Measurements from ENCODE around the gene TTLL6.

Gene TTLL6

DNA sequence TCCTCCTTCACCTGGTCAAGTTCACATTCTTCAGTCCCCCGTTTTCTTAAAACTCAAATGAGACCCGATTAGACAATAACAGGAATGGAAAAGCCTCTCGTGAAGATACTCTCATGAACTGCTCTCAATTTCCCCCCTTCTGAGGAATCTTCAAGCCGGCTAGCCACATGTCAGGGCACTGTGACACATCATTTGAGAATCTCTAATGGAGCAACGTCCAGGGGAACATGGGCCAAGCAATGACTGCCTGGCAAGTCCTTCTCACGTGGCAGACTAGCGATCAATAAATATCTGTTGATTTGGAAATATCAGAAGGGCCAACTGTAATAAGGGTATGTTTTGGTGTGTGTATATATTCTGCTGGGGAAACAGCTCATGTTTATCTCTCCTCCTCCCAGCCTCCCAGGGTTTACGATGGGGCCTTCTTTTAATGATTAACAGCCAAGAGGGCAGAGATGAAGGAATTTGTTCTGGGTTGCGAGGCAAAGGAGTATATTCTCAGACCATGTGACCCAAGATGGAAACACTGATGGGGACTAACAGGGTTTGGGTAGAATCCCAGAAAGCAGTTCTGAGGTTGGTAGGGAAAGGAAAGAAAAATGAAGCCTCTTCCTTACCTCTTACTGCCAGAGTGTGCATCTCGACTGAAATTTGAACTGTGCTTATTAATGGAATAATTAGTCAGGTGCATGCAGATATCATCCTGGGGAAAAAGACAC is 21.4 kb downstream of the TTLL6 start:
- TF ChIP-seq, protein P1, sequence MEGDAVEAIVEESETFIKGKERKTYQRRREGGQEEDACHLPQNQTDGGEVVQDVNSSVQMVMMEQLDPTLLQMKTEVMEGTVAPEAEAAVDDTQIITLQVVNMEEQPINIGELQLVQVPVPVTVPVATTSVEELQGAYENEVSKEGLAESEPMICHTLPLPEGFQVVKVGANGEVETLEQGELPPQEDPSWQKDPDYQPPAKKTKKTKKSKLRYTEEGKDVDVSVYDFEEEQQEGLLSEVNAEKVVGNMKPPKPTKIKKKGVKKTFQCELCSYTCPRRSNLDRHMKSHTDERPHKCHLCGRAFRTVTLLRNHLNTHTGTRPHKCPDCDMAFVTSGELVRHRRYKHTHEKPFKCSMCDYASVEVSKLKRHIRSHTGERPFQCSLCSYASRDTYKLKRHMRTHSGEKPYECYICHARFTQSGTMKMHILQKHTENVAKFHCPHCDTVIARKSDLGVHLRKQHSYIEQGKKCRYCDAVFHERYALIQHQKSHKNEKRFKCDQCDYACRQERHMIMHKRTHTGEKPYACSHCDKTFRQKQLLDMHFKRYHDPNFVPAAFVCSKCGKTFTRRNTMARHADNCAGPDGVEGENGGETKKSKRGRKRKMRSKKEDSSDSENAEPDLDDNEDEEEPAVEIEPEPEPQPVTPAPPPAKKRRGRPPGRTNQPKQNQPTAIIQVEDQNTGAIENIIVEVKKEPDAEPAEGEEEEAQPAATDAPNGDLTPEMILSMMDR (conservative IDR thresholded peaks at IDR 0.05; ENCODE audit: low read depth, low read length) = no peak
- DNase-seq (ENCODE audit: low read depth) = no peak
- H3K4me3 ChIP-seq (ENCODE audit: low read length) = no peak overlapping the region

DNA sequence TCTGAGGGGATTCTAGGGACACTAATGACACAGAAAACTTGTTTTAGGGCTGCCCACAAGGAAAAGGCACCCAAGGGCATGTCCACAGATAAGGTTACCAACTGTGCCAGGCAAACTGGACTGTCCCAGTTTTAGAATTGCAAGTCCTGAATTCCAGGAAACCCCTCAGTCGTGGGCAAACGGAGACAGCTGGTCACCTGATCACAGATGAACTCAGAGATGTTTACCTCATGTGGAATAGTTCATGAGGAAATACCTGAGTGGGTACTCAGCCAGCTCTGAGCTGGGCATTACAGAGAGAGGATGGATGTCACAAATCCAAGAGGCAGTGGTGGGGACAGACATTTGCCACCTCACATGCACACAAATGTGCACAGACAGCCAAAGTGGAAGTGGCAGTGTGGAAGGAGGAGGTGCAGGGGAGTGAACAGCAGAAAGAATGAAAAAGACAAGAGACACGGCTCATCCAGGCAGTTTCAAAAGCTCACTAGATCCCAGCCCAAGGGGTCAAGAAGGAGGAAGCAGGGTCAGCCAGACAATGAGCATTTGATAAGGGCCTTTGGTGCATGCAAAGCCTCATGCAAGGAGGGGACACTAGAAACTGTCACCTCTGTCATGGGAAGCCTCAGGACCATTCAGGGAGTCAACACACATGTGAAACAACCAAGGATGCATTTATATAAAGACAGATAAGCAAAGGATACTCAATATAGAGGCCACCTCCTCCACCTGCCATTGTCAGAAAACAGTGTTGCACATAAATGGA is 24.8 kb downstream of the TTLL6 start:
- no peak for DNase-seq (ENCODE audit: low read depth)
- no peak overlapping the region for H3K4me3 ChIP-seq (ENCODE audit: low read length)
- TF ChIP-seq, protein P1 (conservative IDR thresholded peaks at IDR 0.05; ENCODE audit: low read depth, low read length) = no peak

GRCh38 chr17:48791128-48792032 is 25.6 kb downstream of the TTLL6 start:
- TF ChIP-seq, protein P1 (conservative IDR thresholded peaks at IDR 0.05; ENCODE audit: low read depth, low read length) = peak; percentile 90
- no peak for DNase-seq (ENCODE audit: low read depth)
- H3K4me3 ChIP-seq (ENCODE audit: low read length) = no peak overlapping the region

GRCh38 chr17:48790607-48791127 is 26.4 kb downstream of the TTLL6 start:
- no peak overlapping the region for H3K4me3 ChIP-seq (ENCODE audit: low read length)
- DNase-seq (ENCODE audit: low read depth) = no peak
- TF ChIP-seq, protein P1 (conservative IDR thresholded peaks at IDR 0.05; ENCODE audit: low read depth, low read length) = no peak

DNA sequence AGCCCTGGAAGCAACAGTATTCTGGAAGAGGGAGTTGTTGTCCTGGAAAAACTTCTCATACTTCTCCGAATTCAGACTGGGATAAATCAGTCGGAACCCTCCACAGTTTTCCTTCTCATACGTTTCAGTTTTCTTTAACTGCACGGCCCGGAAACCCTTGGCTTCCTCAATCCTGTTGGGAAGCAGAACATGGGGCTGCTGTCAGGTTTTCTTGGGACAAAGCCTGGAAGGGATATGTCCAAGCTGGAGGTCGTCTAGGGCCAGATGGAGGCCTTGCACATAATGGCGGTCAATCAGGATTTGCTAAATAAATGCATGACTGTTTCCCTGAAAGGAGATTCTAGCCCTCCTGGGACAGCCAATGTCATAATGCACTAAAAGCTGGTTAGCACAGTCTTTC is 29.2 kb downstream of the TTLL6 start:
- no peak for DNase-seq (ENCODE audit: low read depth)
- TF ChIP-seq, protein P1 (conservative IDR thresholded peaks at IDR 0.05; ENCODE audit: low read depth, low read length) = no peak
- H3K4me3 ChIP-seq (ENCODE audit: low read length) = no peak overlapping the region

GRCh38 chr17:48779421-48779820 is 37.6 kb downstream of the TTLL6 start:
- TF ChIP-seq, protein P1 (conservative IDR thresholded peaks at IDR 0.05; ENCODE audit: low read depth, low read length) = no peak
- no peak for DNase-seq (ENCODE audit: low read depth)
- no peak overlapping the region for H3K4me3 ChIP-seq (ENCODE audit: low read length)

All from retinal pigment epithelial cell (primary cell).